ENCODE measurements around the gene SLCO3A1. TPM values are rescaled to one million over a fixed set of nuclear protein-coding genes. Genes with fewer than 3 reads are reported as not detected.

SLCO3A1 gene
- total RNA-seq, 1 experiment from 2014 or later: 5.1 TPM

- no peak for TF ChIP-seq SP1 (IDR thresholded peaks at IDR 0.05; ENCODE audit: low read depth)
- no peak for TF ChIP-seq SIN3A (IDR thresholded peaks at IDR 0.05; ENCODE audit: low read depth)
- TF ChIP-seq EZH2phosphoT487 (IDR thresholded peaks at IDR 0.05; ENCODE audit: borderline replicate concordance): no peak
- TF ChIP-seq ZFX (IDR thresholded peaks at IDR 0.05): no peak
These were observed 184.0 kb downstream of the SLCO3A1 start (continued) for GRCh38 chr15:92037491-92037890.

- ChIA-PET CTCF (no interaction called here), POLR2A (no interaction called here), RAD21 (ENCODE audit: low non-redundant PET in 1 of 2, low total read pairs in 2 of 2, uncharacterized antibody in 2 of 2, unreplicated experiment in 2 of 2) (no interaction called here)
- H3K27ac ChIP-seq (ENCODE audit: low read depth, low read length): no peak overlapping the region
- H3K9me3 ChIP-seq (ENCODE audit: control insufficient read depth in 1 of 2, insufficient read depth in 1 of 2, low read depth in 1 of 2, low read length in 2 of 2): no peaks in the 10 kb centered on the region
- H3K79me2 ChIP-seq (ENCODE audit: insufficient read depth, low read length): no peaks in the 10 kb centered on the region
- H4K20me1 ChIP-seq (ENCODE audit: insufficient read depth): no peaks in the 10 kb centered on the region
- H3K9ac ChIP-seq (ENCODE audit: low read length): no peak overlapping the region
- no peak overlapping the region for H3K4me3 ChIP-seq (replicated peaks in 1 of 2; ENCODE audit: low read depth in 1 of 2, low read length in 2 of 2)
- no peak for DNase-seq (ENCODE audit: low read depth, low spot score)
- intact Hi-C loops (cut with micrococcal nuclease): no loop called here
- no peaks in the 10 kb centered on the region for H3K4me1 ChIP-seq (ENCODE audit: control insufficient read depth in 1 of 2, insufficient read depth in 2 of 2, low read length in 2 of 2)
- no peak for ATAC-seq
- BruUV-seq (replicated peaks): no TSS peak
- no peaks in the 10 kb centered on the region for H3K9me2 ChIP-seq (ENCODE audit: insufficient read depth)
- no peak overlapping the region for H3K4me2 ChIP-seq (ENCODE audit: low read length)
- H3K36me3 ChIP-seq (ENCODE audit: control insufficient read depth in 1 of 2, insufficient read depth in 2 of 2, low read length in 2 of 2): no peaks in the 10 kb centered on the region
- H2AFZ ChIP-seq (ENCODE audit: low read depth, low read length, poor library complexity, severe bottlenecking): no peak overlapping the region
- H3K27me3 ChIP-seq (ENCODE audit: insufficient read depth, low read length): peaks cover 10% of the 10 kb centered on the region; the same call in 1 of the 2 replicates
- TF ChIP-seq MAX (IDR thresholded peaks at IDR 0.05) (no peak), SRF (IDR thresholded peaks at IDR 0.05; ENCODE audit: low read depth) (no peak), JUND (IDR thresholded peaks at IDR 0.05) (no peak), ATF3 (IDR thresholded peaks at IDR 0.05) (no peak), ZFX (IDR thresholded peaks at IDR 0.05) (no peak), ZBTB33 (IDR thresholded peaks at IDR 0.05; ENCODE audit: extremely low read depth, insufficient replicate concordance, low read length) (no peak)
These were observed 186.8 kb downstream of the SLCO3A1 start for GRCh38 chr15:92040350-92040749.

Measured in HCT116 (cell line).